GM23248 (cell line): Measurements from ENCODE around the gene CORO2B. TPM values are rescaled to one million over a fixed set of nuclear protein-coding genes. Genes with fewer than 3 reads are reported as not detected.

Experiments
- DNase-seq: peaks from one replicate; pipeline ENCODE4 v3.0.0-alpha.2; 2015
- H2AFZ ChIP-seq: fragments of 200-600 bp; sonication (generic); 2 replicates; pipeline ENCODE4 v1.6.1; 2016; ENCODE audit warnings: antibody characterized with exemption
- H3F3A ChIP-seq: fragments of 200-600 bp; sonication (generic); 2 replicates; pipeline ENCODE4 v1.6.1; 2016; ENCODE audit warnings: mild to moderate bottlenecking, antibody characterized with exemption, mixed run types; ENCODE audit not compliant: insufficient read depth
- H3K27ac ChIP-seq: fragments of 200-600 bp; sonication (generic); 2 replicates; pipeline ENCODE4 v1.5.1; 2016; ENCODE audit warnings: mild to moderate bottlenecking
- H3K27me3 ChIP-seq: fragments of 200-600 bp; sonication (generic); replicated peaks from 2 replicates; pipeline ENCODE4 v1.6.1; 2016; ENCODE audit warnings: mild to moderate bottlenecking; ENCODE audit not compliant: insufficient read depth
- H3K36me3 ChIP-seq: fragments of 200-600 bp; sonication (generic); 2 replicates; pipeline ENCODE4 v1.6.1; 2016; ENCODE audit warnings: low read depth, mild to moderate bottlenecking
- H3K4me1 ChIP-seq: fragments of 200-600 bp; sonication (generic); 2 replicates; pipeline ENCODE4 v1.6.1; 2016; ENCODE audit warnings: mild to moderate bottlenecking; ENCODE audit not compliant: insufficient read depth
- H3K4me2 ChIP-seq: fragments of 200-600 bp; sonication (generic); one replicate; pipeline ENCODE4 v1.6.1; 2016; ENCODE audit warnings: mild to moderate bottlenecking; ENCODE audit not compliant: unreplicated experiment
- H3K4me3 ChIP-seq: fragments of 200-600 bp; sonication (generic); 2 replicates; pipeline ENCODE4 v1.5.1; 2016; ENCODE audit warnings: mild to moderate bottlenecking
- H3K79me2 ChIP-seq: fragments of 200-600 bp; sonication (generic); 2 replicates; pipeline ENCODE4 v1.6.1; 2016; ENCODE audit warnings: mild to moderate bottlenecking; ENCODE audit not compliant: insufficient read depth
- H3K9ac ChIP-seq: fragments of 200-600 bp; sonication (generic); 2 replicates; pipeline ENCODE4 v1.6.1; 2016; ENCODE audit warnings: mild to moderate bottlenecking
- H3K9me2 ChIP-seq: fragments of 200-600 bp; sonication (generic); 2 replicates; pipeline ENCODE4 v1.6.1; 2016; ENCODE audit warnings: mixed run types, mild to moderate bottlenecking, moderate library complexity; ENCODE audit not compliant: insufficient read depth
- H3K9me3 ChIP-seq: fragments of 200-600 bp; sonication (generic); one replicate; pipeline ENCODE4 v1.6.1; 2017; ENCODE audit warnings: low read depth
- H4K20me1 ChIP-seq: fragments of 200-600 bp; sonication (generic); 2 replicates; pipeline ENCODE4 v1.6.0; 2016; ENCODE audit not compliant: insufficient read depth
- EZH2 ChIP-seq: fragments of 200-600 bp; sonication (generic); IDR thresholded peaks from 2 replicates; pipeline ENCODE4 v1.6.1; 2018; ENCODE audit warnings: antibody characterized with exemption, mild to moderate bottlenecking; ENCODE audit not compliant: insufficient read depth, poor library complexity, severe bottlenecking
- EZH2phosphoT487 ChIP-seq: fragments of 200-600 bp; sonication (generic); IDR thresholded peaks from 2 replicates; pipeline ENCODE4 v1.6.1; 2018; ENCODE audit warnings: antibody characterized with exemption, moderate library complexity, mild to moderate bottlenecking, low read depth; ENCODE audit not compliant: insufficient read depth
- WGBS, 2 experiments: methylation state at CpG; one replicate each; pipeline ENCODE4 v1.1.6; 2015 to 2017; ENCODE audit warnings: low lambda C conversion rate in 2 of 2, low coverage in 1 of 2; ENCODE audit errors: missing lambda C conversion rate in 2 of 2; 5-methylcytosine and 5-hydroxymethylcytosine counted together
- in situ Hi-C: fragments of 300-500 bp; cut with MboI; formaldehyde crosslinking; loops from 2 replicates; pipeline ENCODE4 v1.15.0; 2020
- polyA plus RNA-seq: library from polyadenylated mRNA; unstranded; fragments of >200 nt; fragmentation: Nextera tagmentation; extraction: Ambion mirVana; gene quantifications from 2 replicates; pipeline ENCODE4 v1.2.1, GENCODE V29; 2016
- total RNA-seq: library from RNA; depleted of rRNA; stranded (reverse); fragments of >200 nt; shearing (Covaris generic); gene quantifications from 2 replicates; pipeline ENCODE4 v1.2.3, GENCODE V29; 2014

CORO2B gene
- total and polyA plus RNA-seq, 2 experiments from 2014 or later: 2.7 to 7.7 TPM

DNA sequence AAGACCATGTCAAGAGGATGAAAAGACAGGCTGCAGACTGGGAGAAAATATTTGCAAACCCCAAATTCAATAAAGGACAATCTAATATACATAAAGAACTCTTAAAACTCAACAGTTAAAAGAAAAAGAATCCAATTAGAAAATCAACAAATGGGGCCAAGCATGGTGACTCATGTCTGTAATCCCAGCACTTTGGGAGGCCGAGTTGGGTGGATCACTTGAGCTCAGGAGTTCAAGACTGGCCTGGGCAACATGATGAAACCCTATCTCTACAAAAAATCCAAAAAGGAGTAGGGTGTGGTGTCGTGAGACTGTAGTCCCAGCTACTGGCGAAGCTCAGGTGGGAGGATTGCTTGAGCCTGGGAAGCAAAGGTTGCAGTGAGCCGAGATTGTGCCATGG lies 184.3 kb downstream of the CORO2B start:
- H3F3A ChIP-seq: no peaks in the 10 kb centered on the region
- no peaks in the 10 kb centered on the region for H3K9me3 ChIP-seq
- no peak overlapping the region for H3K9ac ChIP-seq
- peaks cover 11% of the 10 kb centered on the region; the same call in 1 of the 2 replicates for H3K27me3 ChIP-seq
- no peaks in the 10 kb centered on the region for H3K4me1 ChIP-seq
- H3K27ac ChIP-seq: no peak overlapping the region
- H3K79me2 ChIP-seq: no peaks in the 10 kb centered on the region
- no peak overlapping the region for H2AFZ ChIP-seq
- no peak for TF ChIP-seq EZH2
- in situ Hi-C loops: no loop called here
- no peak overlapping the region for H3K4me3 ChIP-seq
- H3K9me2 ChIP-seq: no peaks in the 10 kb centered on the region
- H3K36me3 ChIP-seq: no peaks in the 10 kb centered on the region
- no peaks in the 10 kb centered on the region for H4K20me1 ChIP-seq
- H3K4me2 ChIP-seq: no peak overlapping the region
- WGBS, 2 experiments: 29 to 30% methylated on average over 4 of the region's 4 CpGs
- DNase-seq: no peak

DNA sequence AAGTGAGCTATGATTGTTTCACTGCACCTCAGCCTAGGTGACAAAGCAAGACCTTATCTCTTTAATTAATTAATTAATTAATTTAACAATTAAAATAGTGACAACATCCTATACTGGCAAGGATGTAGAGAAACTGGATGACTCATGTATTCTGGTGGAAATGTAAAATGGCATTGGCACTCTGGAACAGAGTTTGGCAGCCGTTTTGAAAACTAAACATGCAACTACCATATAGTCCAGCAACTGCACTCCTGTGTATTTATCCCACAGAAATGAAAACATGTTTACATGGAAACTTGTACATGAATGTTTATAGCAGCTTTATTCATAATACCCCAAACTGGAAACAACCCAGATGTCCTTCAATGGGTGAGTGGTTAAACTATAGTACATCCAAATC lies 185.3 kb downstream of the CORO2B start:
- Histone ChIP-seq H4K20me1 (no peaks in the 10 kb centered on the region), H3K9me3 (no peaks in the 10 kb centered on the region), H3K4me3 (no peak overlapping the region), H3K36me3 (no peaks in the 10 kb centered on the region), H3F3A (no peaks in the 10 kb centered on the region), H2AFZ (no peak overlapping the region), H3K27ac (no peak overlapping the region), H3K4me2 (no peak overlapping the region), H3K4me1 (no peaks in the 10 kb centered on the region), H3K9me2 (no peaks in the 10 kb centered on the region), H3K9ac (no peak overlapping the region), H3K27me3 (peaks cover 11% of the 10 kb centered on the region; the same call in 1 of the 2 replicates), H3K79me2 (no peaks in the 10 kb centered on the region)
- in situ Hi-C loops: no loop called here
- TF ChIP-seq EZH2 (no peak), EZH2phosphoT487 (no peak)
- 10 to 19% methylated on average over 1 of the region's 1 CpG for WGBS, 2 experiments
- DNase-seq: peak; percentile 6

DNA sequence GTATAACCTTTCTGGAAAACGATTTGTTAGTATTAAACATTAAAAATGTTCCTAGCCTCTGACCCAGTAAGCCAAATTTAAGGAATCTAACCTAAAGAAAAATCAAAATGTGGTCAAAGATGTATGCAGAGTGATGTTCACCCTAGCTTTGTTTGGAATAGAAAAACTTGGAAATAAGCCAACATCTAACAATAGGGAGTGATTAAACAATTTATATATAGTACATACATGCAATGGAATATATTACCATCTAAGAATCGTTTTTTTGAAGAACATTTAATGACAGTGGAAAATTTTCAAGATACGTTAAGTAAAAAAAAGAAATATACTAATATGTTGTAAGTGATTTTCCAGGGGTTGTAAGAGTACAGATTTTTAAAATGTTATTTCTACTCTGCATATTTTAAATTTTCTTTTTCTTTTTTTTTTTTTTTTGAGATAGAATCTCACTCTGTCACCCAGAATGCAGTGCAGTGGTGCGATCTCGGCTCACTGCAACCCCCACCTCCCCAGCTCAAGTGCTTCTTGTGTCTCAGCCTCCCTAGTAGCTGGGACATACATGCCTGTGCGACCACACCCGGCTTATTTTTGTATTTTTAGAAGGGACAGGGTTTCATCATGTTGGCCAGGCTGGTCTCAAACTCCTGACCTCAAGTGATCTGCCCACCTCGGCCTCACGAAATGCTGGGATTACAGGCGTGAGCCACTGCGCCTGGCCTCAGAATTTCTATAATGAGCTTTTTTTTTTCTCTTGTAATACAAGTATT lies 187.0 kb downstream of the CORO2B start:
- Histone ChIP-seq H3K4me1 (no peaks in the 10 kb centered on the region), H3K9me3 (no peaks in the 10 kb centered on the region), H2AFZ (no peak overlapping the region), H3K4me3 (no peak overlapping the region), H3K36me3 (no peaks in the 10 kb centered on the region), H3F3A (no peaks in the 10 kb centered on the region), H3K4me2 (no peak overlapping the region), H3K9me2 (no peaks in the 10 kb centered on the region), H4K20me1 (no peaks in the 10 kb centered on the region), H3K79me2 (no peaks in the 10 kb centered on the region), H3K27ac (no peak overlapping the region), H3K27me3 (peaks cover 6% of the 10 kb centered on the region; the same call in 1 of the 2 replicates), H3K9ac (no peak overlapping the region)
- in situ Hi-C loops: no loop called here
- no peak for TF ChIP-seq EZH2phosphoT487
- TF ChIP-seq EZH2: no peak
- DNase-seq: no peak
- WGBS, 2 experiments: 66% methylated on average over 11 of the region's 11 CpGs

- in situ Hi-C loops: no loop called here
- Histone ChIP-seq H3K4me2 (no peak overlapping the region), H3K9me2 (no peaks in the 10 kb centered on the region), H3F3A (no peaks in the 10 kb centered on the region), H3K79me2 (no peaks in the 10 kb centered on the region), H3K9me3 (no peaks in the 10 kb centered on the region), H2AFZ (no peak overlapping the region), H3K4me3 (no peak overlapping the region), H3K27ac (no peak overlapping the region), H4K20me1 (no peaks in the 10 kb centered on the region), H3K4me1 (no peaks in the 10 kb centered on the region), H3K27me3 (no peaks in the 10 kb centered on the region), H3K36me3 (no peaks in the 10 kb centered on the region), H3K9ac (no peak overlapping the region)
- TF ChIP-seq EZH2phosphoT487 (no peak), EZH2 (no peak)
- WGBS, 2 experiments: 70 to 73% methylated on average over 4 of the region's 4 CpGs
- no peak for DNase-seq
Measured at GRCh38 chr15:68767833-68768232, 189.0 kb downstream of the CORO2B start.
